Cardiac muscle cell (in vitro differentiated cells and primary cell): Measurements from ENCODE around the gene IL17RD. TPM values are rescaled to one million over a fixed set of nuclear protein-coding genes. Genes with fewer than 3 reads are reported as not detected.

ENCODE experiments used
- DNase-seq, 2 donors: peaks; one replicate each; pipeline versions ENCODE4 v3.0.0 to v3.0.0-alpha.2; 2010 to 2017; ENCODE audit warnings: low read depth in 1 of 2, low spot score in 1 of 2
- H3K27ac ChIP-seq: fragments of 200-600 bp; sonication (generic); 2 replicates; pipeline ENCODE4 v1.5.1; 2016
- H3K27me3 ChIP-seq: fragments of 200-600 bp; sonication (generic); 2 replicates; pipeline ENCODE4 v1.6.0; 2016; ENCODE audit warnings: control low read depth
- H3K36me3 ChIP-seq: fragments of 200-600 bp; sonication (generic); 2 replicates; pipeline ENCODE4 v1.5.1; 2016; ENCODE audit warnings: control low read depth
- H3K4me1 ChIP-seq: fragments of 200-600 bp; sonication (generic); 2 replicates; pipeline ENCODE4 v1.8.1; 2017; ENCODE audit warnings: low read depth, mild to moderate bottlenecking, mixed run types
- H3K4me3 ChIP-seq: fragments of 200-600 bp; sonication (generic); 2 replicates; pipeline ENCODE4 v1.5.1; 2016; ENCODE audit warnings: mild to moderate bottlenecking
- H3K9me3 ChIP-seq: fragments of 200-600 bp; sonication (generic); 2 replicates; pipeline ENCODE4 v1.5.1; 2017; ENCODE audit warnings: low read depth, mild to moderate bottlenecking, control low read depth
- polyA plus RNA-seq: library from polyadenylated mRNA; unstranded; fragments of >200 nt; fragmentation: Nextera tagmentation; extraction: Ambion mirVana; gene quantifications from 2 replicates; pipeline ENCODE4 v1.2.1, GENCODE V29; 2016
- total RNA-seq: library from RNA; depleted of rRNA; stranded (reverse); fragments of >200 nt; gene quantifications from 2 replicates; pipeline ENCODE4 v1.2.3, GENCODE V29; 2016
- TF ChIP-seq, protein P1 (sequence below): IDR thresholded peaks from 2 replicates; pipeline ENCODE4 v1.5.1; 2012; ENCODE audit warnings: low read depth, mild to moderate bottlenecking, low read length

The IL17RD gene
- total and polyA plus RNA-seq, 2 experiments from 2014 or later = 7.4 to 110 TPM

DNA sequence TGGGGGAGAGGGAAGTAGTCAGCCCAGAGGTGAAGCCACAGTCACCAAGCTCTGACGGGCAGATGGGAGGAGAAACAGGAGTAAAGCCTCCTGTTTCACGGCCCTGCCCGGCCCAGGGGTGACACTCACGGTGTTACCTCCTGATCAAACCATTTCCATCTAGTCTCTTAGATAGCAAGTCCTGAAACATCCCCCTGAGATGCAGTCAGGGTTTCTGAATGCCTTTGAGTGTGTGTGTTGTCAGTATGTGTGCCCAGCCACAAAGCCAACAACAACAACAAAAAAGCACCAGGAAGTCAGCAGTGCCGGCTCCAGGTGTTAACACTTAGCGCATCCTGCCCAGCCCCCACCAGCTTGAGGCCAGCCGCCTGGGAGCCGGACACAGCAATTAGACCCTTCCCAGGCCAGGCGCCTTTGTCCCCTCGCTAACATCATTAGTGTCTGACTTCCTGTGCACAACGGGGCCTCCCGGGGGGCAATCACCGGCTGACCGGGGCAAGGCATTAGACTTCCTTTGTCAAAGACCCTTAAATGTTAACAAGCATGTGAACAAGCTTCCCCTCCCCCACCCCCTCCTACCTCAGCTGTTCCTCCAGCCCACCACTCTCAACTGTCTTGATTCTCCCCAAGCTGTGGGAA is 34.5 kb downstream of the IL17RD start:
- Histone ChIP-seq H3K27ac (peak overlapping the region; percentile 89), H3K36me3 (no peaks in the 10 kb centered on the region), H3K9me3 (no peaks in the 10 kb centered on the region), H3K4me1 (peaks cover 66% of the 10 kb centered on the region), H3K4me3 (no peak overlapping the region), H3K27me3 (no peaks in the 10 kb centered on the region)
- TF ChIP-seq, protein P1, sequence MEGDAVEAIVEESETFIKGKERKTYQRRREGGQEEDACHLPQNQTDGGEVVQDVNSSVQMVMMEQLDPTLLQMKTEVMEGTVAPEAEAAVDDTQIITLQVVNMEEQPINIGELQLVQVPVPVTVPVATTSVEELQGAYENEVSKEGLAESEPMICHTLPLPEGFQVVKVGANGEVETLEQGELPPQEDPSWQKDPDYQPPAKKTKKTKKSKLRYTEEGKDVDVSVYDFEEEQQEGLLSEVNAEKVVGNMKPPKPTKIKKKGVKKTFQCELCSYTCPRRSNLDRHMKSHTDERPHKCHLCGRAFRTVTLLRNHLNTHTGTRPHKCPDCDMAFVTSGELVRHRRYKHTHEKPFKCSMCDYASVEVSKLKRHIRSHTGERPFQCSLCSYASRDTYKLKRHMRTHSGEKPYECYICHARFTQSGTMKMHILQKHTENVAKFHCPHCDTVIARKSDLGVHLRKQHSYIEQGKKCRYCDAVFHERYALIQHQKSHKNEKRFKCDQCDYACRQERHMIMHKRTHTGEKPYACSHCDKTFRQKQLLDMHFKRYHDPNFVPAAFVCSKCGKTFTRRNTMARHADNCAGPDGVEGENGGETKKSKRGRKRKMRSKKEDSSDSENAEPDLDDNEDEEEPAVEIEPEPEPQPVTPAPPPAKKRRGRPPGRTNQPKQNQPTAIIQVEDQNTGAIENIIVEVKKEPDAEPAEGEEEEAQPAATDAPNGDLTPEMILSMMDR = no peak
- DNase-seq = peak in 1 of 2 donors; percentile 59

DNA sequence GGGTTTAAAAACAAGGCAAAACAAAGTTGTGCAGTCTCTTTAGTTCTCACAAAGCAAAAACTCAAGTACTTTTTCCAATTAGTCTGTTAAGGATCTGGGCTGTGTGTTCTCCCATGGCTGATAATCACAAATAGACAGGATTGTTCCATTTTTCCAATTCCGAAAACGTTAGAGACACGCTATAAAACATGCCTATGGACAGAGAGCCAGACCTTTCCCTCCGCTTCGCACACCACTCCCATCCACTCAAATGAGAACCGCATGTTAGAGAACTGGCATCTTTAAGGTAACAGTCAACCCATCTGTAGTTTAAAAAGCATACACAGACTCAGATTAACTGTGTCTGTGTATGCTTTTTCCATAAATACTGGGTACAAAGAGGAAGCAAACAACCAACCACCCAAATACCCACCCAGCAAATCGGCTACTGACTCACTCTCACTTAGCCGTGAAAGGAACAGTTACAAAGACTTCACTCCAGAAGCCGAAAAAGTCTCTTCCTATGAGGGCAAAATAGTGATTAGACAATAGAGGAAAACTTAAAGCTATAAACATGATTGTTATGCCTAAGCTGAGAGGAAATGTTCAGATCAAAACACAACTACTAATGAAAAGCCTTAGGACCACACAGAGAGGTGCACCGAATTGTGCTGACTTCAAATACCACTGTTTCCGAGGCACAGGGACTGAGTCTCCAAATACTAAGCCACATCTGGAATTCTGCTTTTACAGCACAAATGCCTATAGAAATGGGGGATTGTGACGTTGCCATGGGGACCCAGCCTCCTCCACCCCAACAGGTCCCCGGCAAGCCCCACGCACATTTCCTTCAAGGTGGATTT is 36.1 kb downstream of the IL17RD start:
- H3K27ac ChIP-seq = peak overlapping the region; percentile 89
- no peaks in the 10 kb centered on the region for H3K9me3 ChIP-seq
- no peaks in the 10 kb centered on the region for H3K27me3 ChIP-seq
- DNase-seq = no peak
- H3K36me3 ChIP-seq = no peaks in the 10 kb centered on the region
- peaks cover 81% of the 10 kb centered on the region for H3K4me1 ChIP-seq
- TF ChIP-seq, protein P1 = no peak
- H3K4me3 ChIP-seq = no peak overlapping the region

DNA sequence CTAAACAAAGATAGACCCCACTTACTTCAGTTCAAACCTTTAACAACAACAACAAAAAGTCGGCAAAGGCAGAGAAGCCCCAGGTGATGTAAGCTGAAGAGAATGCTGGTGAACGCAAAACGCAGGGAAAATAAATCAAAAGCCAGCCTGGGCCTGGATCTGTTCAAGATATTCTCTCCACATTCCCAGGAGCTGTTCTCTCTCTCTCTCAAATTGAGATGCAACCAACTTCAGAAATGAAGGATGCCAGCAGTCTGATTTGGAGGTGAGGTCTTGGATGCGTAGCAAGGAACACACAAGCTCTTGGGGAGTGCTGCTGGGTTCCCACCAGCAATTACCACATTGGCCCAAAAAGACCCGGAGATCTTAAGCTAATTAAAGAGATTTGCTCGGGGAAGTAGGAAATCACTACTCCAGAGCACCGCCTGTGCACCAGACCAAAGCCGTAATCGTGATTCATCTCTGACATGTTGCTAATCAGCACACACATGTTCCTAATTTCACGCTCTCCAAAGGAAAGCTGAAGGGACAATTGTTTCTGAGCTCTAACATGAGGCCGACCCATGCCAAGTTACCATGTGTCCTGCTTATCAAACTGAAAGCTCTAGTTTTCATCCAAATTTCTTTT is 37.1 kb downstream of the IL17RD start:
- Histone ChIP-seq H3K4me3 (no peak overlapping the region), H3K27me3 (no peaks in the 10 kb centered on the region), H3K27ac (peak overlapping the region; percentile 89), H3K9me3 (no peaks in the 10 kb centered on the region), H3K4me1 (peaks cover 76% of the 10 kb centered on the region), H3K36me3 (no peaks in the 10 kb centered on the region)
- DNase-seq = peak in 1 of 2 donors; percentile 41
- TF ChIP-seq, protein P1 = no peak

DNA sequence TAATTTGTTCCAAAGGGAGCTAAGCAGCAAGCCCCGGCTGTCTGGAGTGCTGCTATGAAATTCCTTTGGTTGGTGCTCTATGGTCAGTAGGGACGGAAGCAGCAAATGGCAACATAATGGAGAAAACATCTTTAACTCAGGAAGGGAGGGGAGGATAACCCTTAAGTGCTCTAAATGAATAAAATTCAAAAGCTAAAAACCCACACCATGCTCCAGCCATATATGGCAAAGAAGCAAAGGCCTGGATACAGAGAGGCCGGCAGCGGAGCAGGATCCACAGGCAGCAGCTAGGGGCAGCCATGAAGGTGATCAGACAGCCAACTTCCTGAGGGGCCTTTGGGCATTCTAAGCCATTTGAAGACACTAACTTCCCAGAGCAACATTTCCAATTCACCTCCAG is 38.9 kb downstream of the IL17RD start:
- no peaks in the 10 kb centered on the region for H3K27me3 ChIP-seq
- H3K9me3 ChIP-seq = no peaks in the 10 kb centered on the region
- DNase-seq = peak in 1 of 2 donors; percentile 43
- H3K4me1 ChIP-seq = peaks cover 73% of the 10 kb centered on the region
- peak overlapping the region; percentile 93 for H3K27ac ChIP-seq
- no peaks in the 10 kb centered on the region for H3K36me3 ChIP-seq
- TF ChIP-seq, protein P1 = no peak
- H3K4me3 ChIP-seq = no peak overlapping the region

DNA sequence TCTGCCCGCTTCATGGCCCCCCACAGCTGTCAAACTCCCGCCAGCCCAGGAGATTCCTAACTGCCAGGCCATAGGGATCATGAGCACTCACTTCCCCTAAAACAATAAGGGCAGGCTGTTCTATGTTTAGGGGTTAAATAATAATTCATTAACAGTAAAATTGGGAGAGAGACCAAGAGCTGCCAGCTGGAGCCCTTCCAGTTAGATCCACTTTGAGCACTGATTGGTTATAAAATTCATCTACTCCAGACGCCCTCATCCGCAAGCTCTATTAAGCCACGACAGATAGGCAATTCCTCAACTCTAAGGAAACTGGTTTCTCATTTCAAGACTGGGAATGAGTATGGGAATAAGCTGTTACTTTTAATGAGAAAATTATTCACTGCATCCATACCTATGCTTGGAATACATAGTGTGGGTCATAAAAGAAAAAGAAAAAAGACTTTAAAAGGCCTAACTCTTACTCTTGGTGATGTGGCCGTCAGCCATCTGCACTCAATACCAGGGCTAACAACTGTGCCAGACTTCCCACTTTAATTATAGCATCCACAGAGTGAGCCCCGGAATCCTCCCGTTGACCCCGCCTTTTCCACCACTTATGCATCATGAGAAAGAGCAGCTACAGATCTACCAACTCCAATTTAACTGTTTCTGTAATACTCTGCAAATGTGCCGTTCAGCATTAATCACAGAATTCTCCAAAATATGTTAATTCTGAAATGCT is 44.5 kb downstream of the IL17RD start:
- Histone ChIP-seq H3K4me1 (peaks cover 58% of the 10 kb centered on the region), H3K9me3 (no peaks in the 10 kb centered on the region), H3K27ac (peak overlapping the region; percentile 93), H3K27me3 (no peaks in the 10 kb centered on the region), H3K4me3 (no peak overlapping the region), H3K36me3 (no peaks in the 10 kb centered on the region)
- peak in 1 of 2 donors; percentile 16 for DNase-seq
- TF ChIP-seq, protein P1 = no peak
